ENCODE data around the gene PPFIBP1. TPM values are rescaled to one million over a fixed set of nuclear protein-coding genes. Genes with fewer than 3 reads are reported as not detected.

PPFIBP1 gene
- total and polyA plus RNA-seq, 2 of the 13 experiments (the other 11 are each of a cell fraction or from before 2014, with no cell fraction given): 16.2 to 21.8 TPM

- TF ChIP-seq MAFK (conservative IDR thresholded peaks at IDR 0.05 in 1 of 2, IDR thresholded peaks at IDR 0.05 in 1 of 2; ENCODE audit: low read length in 2 of 2) (no peak), KAT8 (CRISPR knock-in tag; IDR thresholded peaks at IDR 0.05) (peak; percentile 75), CREBL2 (CRISPR knock-in tag; IDR thresholded peaks at IDR 0.05; ENCODE audit: borderline replicate concordance) (no peak), EED (CRISPR knock-in tag; IDR thresholded peaks at IDR 0.05) (no peak), ZNF280B (CRISPR knock-in tag; IDR thresholded peaks at IDR 0.05; ENCODE audit: borderline replicate concordance) (no peak), ZNF44 (CRISPR knock-in tag; IDR thresholded peaks at IDR 0.05) (0 out of 2 replicates have a peak, but pooled peaks have one; percentile 27), ZBTB21 (CRISPR knock-in tag; IDR thresholded peaks at IDR 0.05) (peak; percentile 55; the same call in 1 of the 2 replicates), ZNF558 (CRISPR knock-in tag; IDR thresholded peaks at IDR 0.05; ENCODE audit: borderline replicate concordance) (no peak), GABPA (IDR thresholded peaks at IDR 0.05; ENCODE audit: low read depth, low read length) (no peak), GABPA (CRISPR knock-in tag; IDR thresholded peaks at IDR 0.05; ENCODE audit: low read depth) (no peak), ARID3A (IDR thresholded peaks at IDR 0.05; ENCODE audit: low read depth, low read length) (peak; percentile 40; the same call in 1 of the 2 replicates), ZNF432 (CRISPR knock-in tag; IDR thresholded peaks at IDR 0.05; ENCODE audit: borderline replicate concordance) (no peak), ELF3 (CRISPR knock-in tag; IDR thresholded peaks at IDR 0.05) (0 out of 2 replicates have a peak, but pooled peaks have one; percentile 41), TCF12 (IDR thresholded peaks at IDR 0.05) (no peak), TCF12 (CRISPR knock-in tag; IDR thresholded peaks at IDR 0.05) (peak; percentile 86; the same call in 1 of the 2 replicates), ZNF724P (CRISPR knock-in tag; IDR thresholded peaks at IDR 0.05; ENCODE audit: borderline replicate concordance) (no peak), CSRNP1 (CRISPR knock-in tag; IDR thresholded peaks at IDR 0.05) (no peak; the same call in 1 of the 2 replicates), IRF9 (CRISPR knock-in tag; IDR thresholded peaks at IDR 0.05; ENCODE audit: borderline replicate concordance) (no peak), ZNF33B (CRISPR knock-in tag; IDR thresholded peaks at IDR 0.05) (0 out of 2 replicates have a peak, but pooled peaks have one; percentile 64), HMG20B (CRISPR knock-in tag; conservative IDR thresholded peaks at IDR 0.05) (peak; percentile 85), ZNF720 (CRISPR knock-in tag; IDR thresholded peaks at IDR 0.05) (no peak), PREB (CRISPR knock-in tag; IDR thresholded peaks at IDR 0.05) (no peak), SMAD3 (CRISPR knock-in tag; IDR thresholded peaks at IDR 0.05) (peak; percentile 95)
Observed at GRCh38 chr12:27549801-27550652, 26.0 kb downstream of the PPFIBP1 start (continued).
